Stimulated activated CD4-positive, alpha-beta T cell treated with anti-CD3 and anti-CD28 coated beads, Interleukin-1b, Interleukin-23, amount 100 ng/mL, for 1 hour (primary cell): ENCODE data around the gene LNX1.
"Not testable (repeated sequence)": the region's sequence is repeated elsewhere in the genome, so short reads cannot be mapped to it uniquely, and the experiment has no call there.

Source experiments
- DNase-seq, 2 donors: peaks; one replicate each; pipeline ENCODE4 v3.0.0-alpha.2; 2020; ENCODE audit warnings: low read depth in 2 of 2

The LNX1 gene

GRCh38 chr4:53497487-53498244, 93.6 kb downstream of the LNX1 start:
- DNase-seq: no peak

GRCh38 chr4:53494851-53495250, 96.4 kb downstream of the LNX1 start:
- DNase-seq: no peak

- DNase-seq: no peak
Observed at GRCh38 chr4:53490965-53491622, 100.2 kb downstream of the LNX1 start.

- no peak for DNase-seq
Observed at GRCh38 chr4:53490161-53490956, 100.9 kb downstream of the LNX1 start.

- no peak for DNase-seq
Observed at GRCh38 chr4:53489279-53489889, 101.9 kb downstream of the LNX1 start.

GRCh38 chr4:53487766-53488165, 103.5 kb downstream of the LNX1 start:
- DNase-seq: no peak

- no peak for DNase-seq
Observed at GRCh38 chr4:53485658-53486040, 105.6 kb downstream of the LNX1 start.

- DNase-seq: no peak
Observed at GRCh38 chr4:53484911-53485657, 106.2 kb downstream of the LNX1 start.

- no peak for DNase-seq
Observed at GRCh38 chr4:53483250-53483649, 108.0 kb downstream of the LNX1 start.

GRCh38 chr4:53481586-53481985, 109.7 kb downstream of the LNX1 start:
- no peak for DNase-seq

- DNase-seq: no peak
Observed at GRCh38 chr4:53480909-53481308, 110.4 kb downstream of the LNX1 start.

GRCh38 chr4:53479736-53480525, 111.4 kb downstream of the LNX1 start:
- no peak for DNase-seq

- no peak for DNase-seq
Observed at GRCh38 chr4:53478671-53479456, 112.4 kb downstream of the LNX1 start.

GRCh38 chr4:53477636-53478035, 113.7 kb downstream of the LNX1 start:
- DNase-seq: no peak

GRCh38 chr4:53477038-53477565, 114.2 kb downstream of the LNX1 start:
- no peak for DNase-seq

- no peak for DNase-seq
Observed at GRCh38 chr4:53476232-53477037, 114.9 kb downstream of the LNX1 start.

GRCh38 chr4:53466576-53466975, 124.7 kb downstream of the LNX1 start:
- DNase-seq: not testable (repeated sequence)

GRCh38 chr4:53465891-53466290, 125.4 kb downstream of the LNX1 start:
- no peak for DNase-seq

- no peak for DNase-seq
Observed at GRCh38 chr4:53465281-53465680, 126.0 kb downstream of the LNX1 start.
